IPS DF 6.9 (cell line): Measurements from ENCODE around the gene TFRC.
"Not testable (repeated sequence)": the region's sequence is repeated elsewhere in the genome, so short reads cannot be mapped to it uniquely, and the experiment has no call there.

Source experiments
- DNase-seq: peaks from one replicate; pipeline ENCODE4 v3.0.0-alpha.2; 2013; ENCODE audit warnings: low read depth, low spot score
- H3K27ac ChIP-seq: one replicate; pipeline ENCODE4 v1.5.1; 2013; ENCODE audit warnings: low read length, control low read depth
- H3K27me3 ChIP-seq: 2 replicates; pipeline ENCODE4 v1.6.1; 2013; ENCODE audit warnings: mild to moderate bottlenecking, low read length; ENCODE audit not compliant: control insufficient read depth, insufficient read depth
- H3K36me3 ChIP-seq: 2 replicates; pipeline ENCODE4 v1.6.1; 2013; ENCODE audit warnings: low read length; ENCODE audit not compliant: control insufficient read depth, insufficient read depth
- H3K4me1 ChIP-seq: 2 replicates; pipeline ENCODE4 v1.6.1; 2013; ENCODE audit warnings: low read length; ENCODE audit not compliant: control insufficient read depth, insufficient read depth
- H3K4me3 ChIP-seq: 2 replicates; pipeline ENCODE4 v1.5.1; 2013; ENCODE audit warnings: mild to moderate bottlenecking, low read length
- H3K9me3 ChIP-seq: 2 replicates; pipeline ENCODE4 v1.6.1; 2013; ENCODE audit warnings: low read length, inconsistent platforms; ENCODE audit not compliant: control insufficient read depth, insufficient read depth
- WGBS: extraction: QIAGEN DNeasy Blood & Tissue Kit; methylation state at CpG from one replicate; pipeline ENCODE4 v1.1.7; 2013; ENCODE audit warnings: mixed read lengths, missing lambda C conversion rate; ENCODE audit not compliant: insufficient read length, insufficient coverage; 5-methylcytosine and 5-hydroxymethylcytosine counted together

TFRC gene

DNA sequence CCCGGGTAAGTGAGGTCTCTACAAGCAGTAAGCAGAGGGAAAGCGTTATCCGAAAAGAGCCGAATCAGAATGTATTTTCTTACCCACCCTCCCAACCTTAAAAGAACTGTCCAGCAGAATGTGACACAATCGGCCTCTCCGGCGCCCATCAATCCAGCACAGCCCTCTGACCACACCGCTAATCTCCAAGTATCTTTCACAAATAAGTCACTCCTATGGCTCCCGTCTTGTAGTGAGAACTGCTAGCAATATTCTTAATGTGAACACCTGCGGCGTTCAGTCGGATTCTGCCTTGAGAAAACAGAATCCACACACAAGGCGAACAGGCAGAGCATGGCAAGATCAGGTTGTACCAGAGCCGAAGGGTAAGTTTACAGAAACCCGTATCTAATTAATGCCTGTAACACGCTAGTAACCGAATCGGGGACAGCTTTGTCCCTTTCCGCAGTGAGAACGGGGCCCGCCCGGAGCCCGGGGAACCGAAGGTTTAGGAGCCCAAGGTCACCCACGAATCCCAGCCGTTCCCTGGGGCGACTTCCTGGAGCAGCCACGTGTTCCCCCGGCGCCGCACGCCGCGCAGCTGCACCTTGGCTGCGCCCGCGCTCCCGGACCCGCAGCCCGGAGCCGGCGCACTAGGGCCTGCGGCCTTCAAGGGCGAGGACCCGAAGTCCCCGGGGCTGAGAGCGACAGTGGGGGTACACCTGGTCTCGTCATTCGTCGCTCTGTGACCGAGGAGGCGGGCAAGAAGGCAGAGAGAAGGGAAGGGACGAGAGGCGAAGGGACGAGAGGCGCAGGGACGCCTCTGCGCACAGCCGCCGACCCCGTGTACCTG is 672 bp downstream of the TFRC start:
- WGBS, result no CpG with 5 or more reads among the region's 61 CpGs
- Histone ChIP-seq H3K9me3 (no peaks in the 10 kb centered on the region), H3K4me3 (peak overlapping the region; percentile 100), H3K36me3 (peaks cover 2% of the 10 kb centered on the region; the same call in 1 of the 2 replicates), H3K27ac (no peak overlapping the region), H3K27me3 (no peaks in the 10 kb centered on the region), H3K4me1 (peaks cover 3% of the 10 kb centered on the region; the same call in 1 of the 2 replicates)
- no peak for DNase-seq

DNA sequence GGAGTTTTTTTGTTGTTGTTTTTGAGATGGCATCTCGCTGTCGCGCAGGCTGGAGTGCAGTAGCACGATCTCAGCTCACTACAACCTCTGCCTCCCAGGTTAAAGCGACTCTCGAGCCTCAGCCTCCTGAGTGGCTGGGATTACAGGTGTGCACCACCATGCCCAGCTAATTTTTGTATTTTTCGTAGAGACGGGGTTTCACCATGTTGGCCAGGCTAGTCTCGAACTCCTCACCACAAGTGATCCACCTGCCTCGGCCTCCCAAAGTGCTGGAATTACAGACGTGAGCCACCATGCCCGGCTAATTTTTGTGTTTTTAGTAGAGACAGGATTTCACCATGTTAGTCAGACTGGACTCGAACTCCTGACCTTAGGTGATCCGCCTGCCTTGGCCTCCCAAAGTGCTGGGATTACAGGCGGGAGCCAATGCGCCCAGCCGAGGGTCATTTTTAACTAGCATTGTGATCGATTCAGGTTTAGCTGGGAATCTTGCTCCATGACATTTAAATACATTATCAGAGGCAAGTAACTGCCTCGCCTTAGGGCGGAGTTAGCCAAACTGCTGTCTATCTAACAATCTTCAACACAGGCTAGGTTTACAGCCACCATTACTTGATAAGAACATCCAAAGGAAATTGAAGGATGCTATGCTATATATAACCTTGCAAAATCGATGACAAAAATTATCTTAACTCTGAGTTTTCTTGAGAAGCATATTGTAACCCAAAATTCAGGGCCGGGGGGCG is 1.6 kb downstream of the TFRC start:
- H3K4me1 ChIP-seq, H3K36me3 ChIP-seq, DNase-seq, H3K9me3 ChIP-seq, H3K27ac ChIP-seq, H3K27me3 ChIP-seq: not testable (repeated sequence)
- no CpG with 5 or more reads among the region's 23 CpGs for WGBS
- peak overlapping the region; percentile 100; the same call in 1 of the 2 replicates for H3K4me3 ChIP-seq

- H3K27ac ChIP-seq, result no peak overlapping the region
- DNase-seq, result no peak
- H3K36me3 ChIP-seq, result peaks cover 5% of the 10 kb centered on the region; the same call in 1 of the 2 replicates
- H3K27me3 ChIP-seq, result no peaks in the 10 kb centered on the region
- H3K4me1 ChIP-seq, result peaks cover 3% of the 10 kb centered on the region; the same call in 1 of the 2 replicates
- H3K4me3 ChIP-seq, result no peak overlapping the region
- no CpG with 5 or more reads among the region's 3 CpGs for WGBS
- H3K9me3 ChIP-seq, result no peaks in the 10 kb centered on the region
Observed at GRCh38 chr3:196079682-196080081, 2.2 kb downstream of the TFRC start.

- peaks cover 14% of the 10 kb centered on the region; the same call in 1 of the 2 replicates for H3K36me3 ChIP-seq
- no peak for DNase-seq
- no CpG with 5 or more reads among the region's 6 CpGs for WGBS
- H3K27me3 ChIP-seq, result no peaks in the 10 kb centered on the region
- no peak overlapping the region for H3K4me3 ChIP-seq
- no peaks in the 10 kb centered on the region for H3K9me3 ChIP-seq
- no peaks in the 10 kb centered on the region for H3K4me1 ChIP-seq
- H3K27ac ChIP-seq, result no peak overlapping the region
Observed at GRCh38 chr3:196075013-196075412, 6.9 kb downstream of the TFRC start.

DNA sequence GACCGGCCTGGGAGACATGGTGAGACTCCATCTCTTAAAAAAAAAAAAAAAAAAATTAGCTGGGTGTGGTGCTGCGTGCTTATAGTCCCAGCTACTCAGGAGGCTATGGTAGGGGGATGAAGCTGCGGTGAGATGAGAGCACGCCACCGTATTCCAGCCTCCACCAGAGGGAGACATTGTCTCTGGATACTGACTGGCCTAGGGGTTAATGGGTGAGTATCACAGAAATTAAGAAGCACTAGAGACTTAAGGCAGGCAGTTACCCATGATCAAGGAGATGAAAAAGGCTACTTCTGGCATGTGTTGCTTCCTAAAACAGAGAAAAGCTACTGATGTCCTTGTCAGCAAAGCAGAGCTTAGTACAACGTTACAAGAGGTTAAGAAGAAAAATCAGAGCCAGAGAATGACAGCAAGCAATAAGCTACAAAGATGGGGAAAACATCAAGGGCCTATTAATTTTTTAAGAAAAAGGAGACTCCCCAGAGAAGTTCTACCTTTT is 8.6 kb downstream of the TFRC start:
- Histone ChIP-seq H3K4me3 (no peak overlapping the region), H3K36me3 (peaks cover 15% of the 10 kb centered on the region; the same call in 1 of the 2 replicates), H3K27ac (no peak overlapping the region), H3K4me1 (no peaks in the 10 kb centered on the region), H3K27me3 (no peaks in the 10 kb centered on the region), H3K9me3 (no peaks in the 10 kb centered on the region)
- peak; percentile 58 for DNase-seq
- WGBS, result no CpG with 5 or more reads among the region's 6 CpGs

- peaks cover 17% of the 10 kb centered on the region; the same call in 1 of the 2 replicates for H3K36me3 ChIP-seq
- H3K4me3 ChIP-seq, result no peak overlapping the region
- no peaks in the 10 kb centered on the region for H3K9me3 ChIP-seq
- no peaks in the 10 kb centered on the region for H3K27me3 ChIP-seq
- no peak for DNase-seq
- H3K4me1 ChIP-seq, result no peaks in the 10 kb centered on the region
- no peak overlapping the region for H3K27ac ChIP-seq
- no CpG with 5 or more reads among the region's 1 CpG for WGBS
Observed at GRCh38 chr3:196072313-196072712, 9.6 kb downstream of the TFRC start.

GRCh38 chr3:196068812-196069211 is 13.1 kb downstream of the TFRC start:
- not testable (repeated sequence) for H3K27me3 ChIP-seq, H3K4me1 ChIP-seq, H3K27ac ChIP-seq, DNase-seq, H3K4me3 ChIP-seq, H3K9me3 ChIP-seq
- H3K36me3 ChIP-seq, result peaks cover 34% of the 10 kb centered on the region; the same call in 1 of the 2 replicates
- no CpG with 5 or more reads among the region's 4 CpGs for WGBS

DNA sequence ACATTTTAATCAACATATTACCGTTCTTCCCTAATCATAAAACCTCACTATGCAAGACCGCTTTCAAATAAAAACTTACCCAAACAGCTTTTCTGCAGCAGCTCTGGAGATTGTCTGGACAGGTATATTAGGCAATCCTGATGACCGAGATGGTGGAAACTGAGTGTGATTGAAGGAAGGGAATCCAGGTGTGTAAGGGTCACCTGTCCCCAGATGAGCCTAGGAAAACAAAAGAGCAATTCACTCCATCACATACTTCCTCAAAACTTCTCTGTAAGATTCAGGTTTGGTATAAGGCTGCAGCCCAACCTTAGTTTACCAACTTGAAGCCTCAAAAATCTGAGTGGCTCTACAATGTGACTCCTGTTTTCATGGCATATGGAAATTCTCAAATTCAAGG is 14.5 kb downstream of the TFRC start:
- 100% methylated on average over 2 of the region's 3 CpGs for WGBS
- Histone ChIP-seq H3K27me3 (no peaks in the 10 kb centered on the region), H3K36me3 (peaks cover 41% of the 10 kb centered on the region; the same call in 1 of the 2 replicates)

GRCh38 chr3:196063971-196064370 is 17.9 kb downstream of the TFRC start:
- Histone ChIP-seq H3K36me3 (peaks cover 41% of the 10 kb centered on the region; the same call in 1 of the 2 replicates), H3K4me3 (no peak overlapping the region), H3K9me3 (no peaks in the 10 kb centered on the region), H3K27ac (no peak overlapping the region), H3K4me1 (no peaks in the 10 kb centered on the region), H3K27me3 (no peaks in the 10 kb centered on the region)
- DNase-seq, result no peak
- WGBS, result no CpG with 5 or more reads among the region's 1 CpG

More for the DNA sequence above, 14.5 kb downstream of the TFRC start:
- Histone ChIP-seq H3K9me3 (no peaks in the 10 kb centered on the region), H3K4me3 (no peak overlapping the region), H3K27ac (no peak overlapping the region), H3K4me1 (no peaks in the 10 kb centered on the region)
- no peak for DNase-seq

DNA sequence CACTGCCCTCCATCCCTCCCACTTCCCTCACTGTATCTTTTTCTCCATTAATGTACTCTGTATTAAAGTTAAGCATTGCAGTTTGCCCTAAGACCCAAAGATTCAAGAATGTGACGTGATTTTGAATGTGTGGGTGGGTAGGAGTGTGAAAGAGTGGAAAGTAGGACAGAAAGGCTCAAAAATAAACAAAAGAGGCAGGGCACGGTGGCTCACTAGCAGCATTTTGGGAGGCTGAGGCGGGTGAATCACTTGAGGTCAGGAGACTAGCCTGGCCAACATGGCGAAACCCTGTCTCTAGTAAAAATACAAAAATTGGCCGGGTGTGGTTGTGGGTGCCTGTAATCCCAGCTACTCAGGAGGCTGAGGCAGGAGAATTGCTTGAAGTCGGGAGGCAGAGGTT is 18.4 kb downstream of the TFRC start:
- H3K27ac ChIP-seq, result no peak overlapping the region
- no peak for DNase-seq
- WGBS, result 100% methylated on average over 1 of the region's 6 CpGs

More for the DNA sequence above, 18.4 kb downstream of the TFRC start:
- Histone ChIP-seq H3K36me3 (peaks cover 41% of the 10 kb centered on the region; the same call in 1 of the 2 replicates), H3K4me3 (no peak overlapping the region), H3K4me1 (no peaks in the 10 kb centered on the region), H3K27me3 (no peaks in the 10 kb centered on the region), H3K9me3 (no peaks in the 10 kb centered on the region)
